Gastroesophageal sphincter (tissue), 3 donors: ENCODE measurements around the gene ARHGEF37.

Experiments used
- CTCF ChIP-seq, 4 experiments: fragments of 200-600 bp in 2 of 4; fragments of 450-650 bp in 2 of 4; sonication (generic) in 1 of 4; IDR thresholded peaks; one replicate each; pipeline ENCODE4 v1.5.1; 2017 to 2019; ENCODE audit warnings: antibody characterized with exemption in 4 of 4, mild to moderate bottlenecking in 2 of 4, moderate library complexity in 2 of 4
- EP300 ChIP-seq: sonication (generic); formaldehyde crosslinking; IDR thresholded peaks from one replicate; pipeline ENCODE4 v1.6.1; 2017; ENCODE audit warnings: antibody characterized with exemption, mild to moderate bottlenecking
- POLR2A ChIP-seq, 2 donors: fragments of 450-650 bp; IDR thresholded peaks; one replicate each; pipeline ENCODE4 v1.6.1; 2017; ENCODE audit warnings: antibody characterized with exemption in 2 of 2, mild to moderate bottlenecking in 2 of 2, moderate library complexity in 1 of 2

- no peak for TF ChIP-seq EP300
- no peak for TF ChIP-seq POLR2A (IDR thresholded peaks at IDR 0.05)
- TF ChIP-seq CTCF (IDR thresholded peaks at IDR 0.05) = no peak
Observed at GRCh38 chr5:149658299-149658698, 77.0 kb downstream of the ARHGEF37 start.
